HAP-1 (cell line): Measurements from ENCODE around the gene KLHL25.
A peak's percentile ranks its signal among the peaks of the same experiment; 100 is the strongest.
"Not testable (repeated sequence)": the region's sequence is repeated elsewhere in the genome, so short reads cannot be mapped to it uniquely, and the experiment has no call there.

Experiments used
- DNase-seq, 2 experiments: peaks; one replicate each; pipeline ENCODE4 v3.0.0-alpha.2; 2016 to 2020; ENCODE audit warnings: low spot score in 2 of 2
- H3K27me3 ChIP-seq: fragments of 250-450 bp; sonication (Bioruptor Pico); 2 replicates; pipeline ENCODE4 v1.5.1; 2020; ENCODE audit warnings: low read depth, mild to moderate bottlenecking, moderate library complexity
- H3K36me3 ChIP-seq: fragments of 250-450 bp; sonication (Bioruptor Pico); replicated peaks from 2 replicates; pipeline ENCODE4 v1.5.1; 2020; ENCODE audit warnings: mild to moderate bottlenecking
- H3K4me1 ChIP-seq: fragments of 250-450 bp; sonication (Bioruptor Pico); 2 replicates; pipeline ENCODE4 v1.5.1; 2020; ENCODE audit warnings: mild to moderate bottlenecking
- H3K4me3 ChIP-seq: fragments of 250-450 bp; sonication (Bioruptor Pico); 2 replicates; pipeline ENCODE4 v1.5.1; 2020; ENCODE audit warnings: mild to moderate bottlenecking, moderate library complexity
- H3K9me3 ChIP-seq: fragments of 250-450 bp; sonication (Bioruptor Pico); 2 replicates; pipeline ENCODE4 v1.5.1; 2020; ENCODE audit warnings: mild to moderate bottlenecking, moderate library complexity
- in situ Hi-C: fragments of 300-500 bp; cut with MboI; formaldehyde crosslinking; loops from 3 replicates; pipeline ENCODE4 v1.14.3; 2020; ENCODE audit warnings: low sequenced_read_pairs, inconsistent platforms, mixed read lengths

The KLHL25 gene, protein sequence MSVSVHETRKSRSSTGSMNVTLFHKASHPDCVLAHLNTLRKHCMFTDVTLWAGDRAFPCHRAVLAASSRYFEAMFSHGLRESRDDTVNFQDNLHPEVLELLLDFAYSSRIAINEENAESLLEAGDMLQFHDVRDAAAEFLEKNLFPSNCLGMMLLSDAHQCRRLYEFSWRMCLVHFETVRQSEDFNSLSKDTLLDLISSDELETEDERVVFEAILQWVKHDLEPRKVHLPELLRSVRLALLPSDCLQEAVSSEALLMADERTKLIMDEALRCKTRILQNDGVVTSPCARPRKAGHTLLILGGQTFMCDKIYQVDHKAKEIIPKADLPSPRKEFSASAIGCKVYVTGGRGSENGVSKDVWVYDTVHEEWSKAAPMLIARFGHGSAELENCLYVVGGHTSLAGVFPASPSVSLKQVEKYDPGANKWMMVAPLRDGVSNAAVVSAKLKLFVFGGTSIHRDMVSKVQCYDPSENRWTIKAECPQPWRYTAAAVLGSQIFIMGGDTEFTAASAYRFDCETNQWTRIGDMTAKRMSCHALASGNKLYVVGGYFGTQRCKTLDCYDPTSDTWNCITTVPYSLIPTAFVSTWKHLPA

DNA sequence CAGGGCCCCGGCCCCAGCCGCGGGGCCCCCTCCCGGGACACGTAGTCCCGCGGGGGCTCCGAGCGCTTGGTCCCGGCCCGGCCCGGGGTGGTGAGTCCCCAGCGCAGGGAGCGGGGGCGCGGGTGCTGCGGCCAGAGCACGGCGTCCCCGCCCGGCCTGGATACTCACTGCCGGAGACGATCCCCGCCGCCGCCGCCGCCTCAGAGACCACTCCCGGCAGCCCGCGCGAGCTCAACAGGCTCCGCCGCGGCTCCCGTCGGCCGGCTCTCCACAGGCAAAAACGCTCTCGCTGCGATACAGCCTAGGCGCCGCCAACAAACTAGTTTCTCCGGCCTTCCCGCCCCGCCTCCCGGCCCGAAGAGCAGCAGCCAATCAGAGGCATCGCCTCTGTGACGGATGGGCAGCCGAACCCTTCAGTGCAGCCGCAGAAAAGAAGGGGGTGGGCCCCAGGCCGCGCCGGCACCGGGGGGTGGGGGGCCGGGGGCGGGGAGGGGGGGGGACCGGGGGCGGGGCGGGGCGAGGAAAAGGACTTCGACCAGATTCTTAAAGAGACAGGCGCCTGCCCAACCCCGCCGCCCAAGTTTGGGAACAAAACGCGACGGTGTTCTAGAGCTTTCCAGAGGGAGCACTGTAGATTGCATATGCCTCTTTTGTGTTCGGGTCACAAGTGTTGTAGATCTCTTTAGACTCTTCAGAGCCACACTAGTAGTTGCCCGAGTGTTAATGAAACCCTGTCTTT, at the start of gene KLHL25:
Gene KLHL25 (minus strand): TSS at position 328 of the 739 bp plus-strand sequence. CDS start 25,115 bp downstream, outside the sequence.
- peaks cover 3% of the 10 kb centered on the region; the same call in 1 of the 2 replicates for H3K36me3 ChIP-seq
- no peaks in the 10 kb centered on the region for H3K27me3 ChIP-seq
- peak; percentile 99 for DNase-seq
- H3K4me3 ChIP-seq, result peak within 1 kb of the TSS; percentile 57
- H3K9me3 ChIP-seq, result no peaks in the 10 kb centered on the region
- in situ Hi-C loops, result no loop called here
- H3K4me1 ChIP-seq, result peaks cover 17% of the 10 kb centered on the region

DNA sequence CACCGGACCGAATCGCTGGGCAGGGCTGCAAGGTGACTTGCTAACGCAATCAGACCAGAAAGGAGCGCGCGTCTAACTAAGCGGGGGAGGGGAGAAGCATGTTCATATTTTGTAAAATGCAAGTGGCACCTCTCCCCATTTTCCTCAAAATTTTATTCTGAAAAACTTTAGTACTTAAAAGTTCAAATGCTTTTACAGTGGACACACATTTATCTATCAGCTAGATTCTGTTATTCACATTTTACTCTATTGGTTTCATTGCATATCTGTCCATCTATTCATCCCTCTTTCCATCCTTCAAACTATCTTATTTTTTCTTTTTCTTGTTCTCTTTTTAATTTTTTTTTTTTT, 46.1 kb upstream of the KLHL25 start:
- in situ Hi-C loops, result no loop called here

DNA sequence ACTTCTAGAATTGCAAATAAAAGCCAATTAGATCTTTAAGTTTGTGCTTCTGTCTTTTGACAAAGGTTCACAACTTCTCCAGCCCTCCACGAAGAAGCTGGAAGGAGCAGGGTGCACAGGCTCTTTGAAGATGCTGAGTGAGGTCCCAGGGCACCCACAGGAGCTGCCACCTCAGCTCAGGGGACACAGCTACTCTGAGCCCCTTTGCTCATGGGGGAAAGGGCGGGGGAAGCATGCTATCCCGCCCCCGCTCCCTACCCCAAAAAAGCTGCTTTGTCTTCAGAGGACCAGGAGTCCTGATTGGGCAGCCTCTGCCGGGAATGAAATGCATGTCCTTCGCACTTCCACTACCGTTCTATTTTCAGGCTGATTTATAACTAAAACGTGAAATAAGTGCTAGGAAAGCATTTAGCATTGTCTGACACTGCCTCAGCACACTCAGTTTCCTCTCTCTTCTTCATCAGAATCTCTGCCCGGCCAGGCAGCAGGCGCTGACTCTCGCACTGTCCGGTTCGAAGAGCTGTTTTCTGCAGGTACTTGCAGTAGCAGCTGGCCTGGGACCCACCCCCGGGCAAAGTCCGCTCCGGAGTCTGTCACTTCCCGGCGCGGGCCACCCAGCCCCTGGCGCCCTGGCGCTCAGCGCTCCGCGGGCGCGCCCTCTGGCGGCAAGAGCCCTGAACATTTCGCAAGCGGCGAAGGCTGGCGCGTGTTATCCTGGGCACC, 45.5 kb upstream of the KLHL25 start:
- no peaks in the 10 kb centered on the region for H3K36me3 ChIP-seq
- in situ Hi-C loops, result no loop called here
- no peaks in the 10 kb centered on the region for H3K9me3 ChIP-seq
- H3K27me3 ChIP-seq, result peaks cover 3% of the 10 kb centered on the region; the same call in 1 of the 2 replicates
- DNase-seq, result peak; percentile 91 to 97
- H3K4me3 ChIP-seq, result no peak overlapping the region; the same call in 1 of the 2 replicates
- peaks cover 2% of the 10 kb centered on the region; the same call in 1 of the 2 replicates for H3K4me1 ChIP-seq

More for the DNA sequence above, 46.1 kb upstream of the KLHL25 start:
- no peak for DNase-seq
- Histone ChIP-seq H3K4me1 (peaks cover 2% of the 10 kb centered on the region; the same call in 1 of the 2 replicates), H3K27me3 (peaks cover 6% of the 10 kb centered on the region), H3K9me3 (no peaks in the 10 kb centered on the region), H3K36me3 (no peaks in the 10 kb centered on the region), H3K4me3 (no peak overlapping the region)

DNA sequence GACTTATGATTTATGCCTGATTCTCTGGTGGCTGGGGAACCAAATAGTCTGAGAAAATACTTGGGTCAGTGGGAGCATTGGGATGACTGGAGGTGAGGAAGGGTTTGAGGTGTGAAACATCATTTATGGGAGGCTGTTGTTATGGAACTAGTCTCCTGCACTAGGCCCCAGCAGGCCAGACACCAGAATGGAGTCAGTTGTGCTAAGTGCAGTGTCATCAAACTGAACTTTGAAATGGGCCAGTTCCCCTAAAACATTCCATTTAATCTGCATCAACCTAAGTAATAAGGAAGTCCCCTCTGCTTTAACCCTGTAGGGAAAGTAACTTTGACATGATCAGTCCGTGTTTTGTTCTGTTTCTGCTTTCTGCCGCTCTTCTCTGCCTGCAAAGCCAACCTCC, 44.9 kb upstream of the KLHL25 start:
- Histone ChIP-seq H3K4me1 (peaks cover 2% of the 10 kb centered on the region; the same call in 1 of the 2 replicates), H3K9me3 (no peaks in the 10 kb centered on the region), H3K27me3 (0 out of 2 replicates have a peak, but pooled peaks cover 2% of the 10 kb centered on the region), H3K4me3 (no peak overlapping the region), H3K36me3 (no peaks in the 10 kb centered on the region)
- in situ Hi-C loops, result loop anchor here (5.0 to 10.0 kb wide), 2 partner anchors 355 to 542 kb away; no protein-coding TSS in a partner anchor
- DNase-seq, result no peak

DNA sequence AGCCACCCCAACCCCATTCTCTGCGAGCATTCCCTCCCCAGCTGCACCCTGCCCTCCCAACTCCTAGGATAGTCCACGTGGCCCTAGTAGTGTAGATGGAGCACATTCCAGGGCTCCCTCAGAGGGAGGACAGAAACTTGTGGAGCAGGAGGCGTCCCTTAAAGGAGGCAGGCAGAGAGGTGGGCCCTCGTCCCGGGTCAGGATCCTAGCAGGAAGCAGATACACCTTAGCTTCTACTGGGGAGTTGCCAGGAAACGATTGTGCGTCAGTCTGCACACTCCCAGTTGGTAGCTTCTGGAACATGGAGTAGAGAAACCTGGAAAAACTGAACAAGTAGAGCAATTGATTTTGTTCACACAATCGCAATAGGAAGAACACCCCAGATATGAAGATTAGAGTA, 43.9 kb upstream of the KLHL25 start:
- Histone ChIP-seq H3K27me3 (no peaks in the 10 kb centered on the region), H3K4me1 (peaks cover 2% of the 10 kb centered on the region; the same call in 1 of the 2 replicates), H3K36me3 (no peaks in the 10 kb centered on the region), H3K9me3 (no peaks in the 10 kb centered on the region), H3K4me3 (no peak overlapping the region)
- in situ Hi-C loops, result loop anchor here (5.0 to 10.0 kb wide), 2 partner anchors 354 to 541 kb away; no protein-coding TSS in a partner anchor
- DNase-seq, result no peak

DNA sequence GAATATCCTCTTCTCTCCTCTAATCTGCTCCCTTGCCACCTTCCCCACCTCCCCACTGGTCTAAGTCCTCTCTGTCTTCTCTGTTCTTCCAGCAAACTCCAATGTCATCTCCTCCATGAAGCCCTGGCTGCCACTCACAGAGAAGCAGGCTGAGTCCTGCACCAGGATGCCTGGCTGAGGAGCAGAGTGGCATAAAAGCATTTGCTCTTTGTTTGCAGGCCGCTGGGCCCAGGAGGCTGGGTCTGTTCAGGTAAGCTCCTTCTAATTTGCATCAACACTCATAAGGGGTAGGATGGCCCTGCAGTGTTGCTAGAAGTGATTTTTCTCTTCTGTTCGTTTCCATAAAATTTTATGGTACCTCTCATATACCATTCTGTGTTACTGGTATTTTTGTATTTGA, 43.2 kb upstream of the KLHL25 start:
- in situ Hi-C loops, result loop anchor here (5.0 to 10.0 kb wide), 2 partner anchors 353 to 541 kb away; no protein-coding TSS in a partner anchor
- no peaks in the 10 kb centered on the region for H3K9me3 ChIP-seq
- no peak for DNase-seq

DNA sequence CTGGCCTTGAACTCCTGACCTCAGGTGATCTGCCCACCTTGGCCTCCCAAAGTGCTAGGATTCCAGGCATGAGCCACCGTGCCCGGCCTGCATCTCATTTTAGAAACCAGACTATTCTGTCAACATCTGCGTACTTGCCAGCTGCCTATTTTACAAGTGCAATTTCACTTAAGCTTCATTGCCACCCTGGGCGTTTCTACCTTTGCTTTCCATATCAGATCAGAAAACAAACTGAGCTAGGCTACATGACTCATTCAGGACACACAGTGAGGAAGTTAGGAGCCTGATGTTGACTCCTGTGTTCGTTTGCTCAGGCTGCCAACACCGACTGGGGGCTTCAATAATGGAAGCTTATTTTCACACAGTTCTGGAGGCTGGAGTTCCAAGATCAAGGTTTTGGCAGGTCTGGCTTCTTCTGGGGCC, 42.3 kb upstream of the KLHL25 start:
- DNase-seq, result no peak
- no peaks in the 10 kb centered on the region for H3K36me3 ChIP-seq
- H3K9me3 ChIP-seq, result no peaks in the 10 kb centered on the region
- no peak overlapping the region for H3K4me3 ChIP-seq
- no peaks in the 10 kb centered on the region for H3K27me3 ChIP-seq
- in situ Hi-C loops, result loop anchor here (5.0 to 10.0 kb wide), 2 partner anchors 352 to 540 kb away; no protein-coding TSS in a partner anchor
- H3K4me1 ChIP-seq, result peaks cover 2% of the 10 kb centered on the region; the same call in 1 of the 2 replicates

More for the DNA sequence above, 43.2 kb upstream of the KLHL25 start:
- no peaks in the 10 kb centered on the region for H3K27me3 ChIP-seq
- H3K4me1 ChIP-seq, result peaks cover 2% of the 10 kb centered on the region; the same call in 1 of the 2 replicates
- no peaks in the 10 kb centered on the region for H3K36me3 ChIP-seq
- H3K4me3 ChIP-seq, result no peak overlapping the region

DNA sequence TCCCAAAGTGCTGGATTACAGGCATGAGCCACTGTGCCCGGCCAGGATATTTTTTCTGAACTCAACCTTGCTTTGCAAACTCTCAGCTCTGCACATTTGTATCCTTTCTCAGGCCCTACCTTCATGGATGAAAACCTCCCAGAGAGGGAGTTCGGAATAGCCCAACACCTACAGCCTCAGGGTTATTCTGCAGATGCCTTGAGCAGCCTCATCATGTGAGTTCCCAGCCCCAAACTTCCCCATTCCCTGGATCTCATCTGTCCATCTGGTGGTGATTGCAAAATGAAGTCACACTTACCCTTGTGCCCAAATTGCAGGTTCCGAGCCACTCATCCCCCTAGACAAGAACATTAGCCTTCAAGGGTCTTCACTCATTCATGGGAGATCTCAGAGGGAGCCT, 39.9 kb upstream of the KLHL25 start:
- Histone ChIP-seq H3K4me3 (no peak overlapping the region), H3K9me3 (no peaks in the 10 kb centered on the region), H3K4me1 (peaks cover 3% of the 10 kb centered on the region; the same call in 1 of the 2 replicates), H3K27me3 (no peaks in the 10 kb centered on the region; the same call in 1 of the 2 replicates), H3K36me3 (no peaks in the 10 kb centered on the region)
- in situ Hi-C loops, result loop anchor here (5.0 to 10.0 kb wide), 3 partner anchors 102 to 537 kb away; no protein-coding TSS in a partner anchor
- no peak for DNase-seq

DNA sequence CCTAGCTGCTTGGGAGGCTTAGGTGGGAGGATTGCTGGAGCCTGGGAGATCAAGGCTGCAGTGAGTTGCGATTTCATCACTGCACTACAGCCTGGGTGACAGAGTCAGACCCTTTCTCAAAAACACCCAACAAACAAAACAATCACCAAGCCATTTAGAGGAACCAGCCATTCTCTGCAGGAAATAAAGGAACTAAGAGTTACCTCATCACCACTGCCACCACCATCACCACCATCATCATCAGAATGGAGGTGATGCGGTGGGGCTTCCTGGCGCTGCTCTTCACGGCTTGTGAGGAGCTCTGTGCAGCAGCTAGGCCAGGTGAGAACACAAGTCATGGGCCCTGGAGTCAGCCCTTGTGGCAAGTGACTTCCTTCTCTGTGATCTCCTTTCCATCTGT, 37.7 kb upstream of the KLHL25 start:
- no peaks in the 10 kb centered on the region for H3K9me3 ChIP-seq
- DNase-seq, result no peak
- no peaks in the 10 kb centered on the region for H3K36me3 ChIP-seq
- peaks cover 3% of the 10 kb centered on the region; the same call in 1 of the 2 replicates for H3K4me1 ChIP-seq
- H3K4me3 ChIP-seq, result no peak overlapping the region
- no peaks in the 10 kb centered on the region; the same call in 1 of the 2 replicates for H3K27me3 ChIP-seq
- in situ Hi-C loops, result loop anchor here (5.0 to 10.0 kb wide), 2 partner anchors 100 to 348 kb away; no protein-coding TSS in a partner anchor

DNA sequence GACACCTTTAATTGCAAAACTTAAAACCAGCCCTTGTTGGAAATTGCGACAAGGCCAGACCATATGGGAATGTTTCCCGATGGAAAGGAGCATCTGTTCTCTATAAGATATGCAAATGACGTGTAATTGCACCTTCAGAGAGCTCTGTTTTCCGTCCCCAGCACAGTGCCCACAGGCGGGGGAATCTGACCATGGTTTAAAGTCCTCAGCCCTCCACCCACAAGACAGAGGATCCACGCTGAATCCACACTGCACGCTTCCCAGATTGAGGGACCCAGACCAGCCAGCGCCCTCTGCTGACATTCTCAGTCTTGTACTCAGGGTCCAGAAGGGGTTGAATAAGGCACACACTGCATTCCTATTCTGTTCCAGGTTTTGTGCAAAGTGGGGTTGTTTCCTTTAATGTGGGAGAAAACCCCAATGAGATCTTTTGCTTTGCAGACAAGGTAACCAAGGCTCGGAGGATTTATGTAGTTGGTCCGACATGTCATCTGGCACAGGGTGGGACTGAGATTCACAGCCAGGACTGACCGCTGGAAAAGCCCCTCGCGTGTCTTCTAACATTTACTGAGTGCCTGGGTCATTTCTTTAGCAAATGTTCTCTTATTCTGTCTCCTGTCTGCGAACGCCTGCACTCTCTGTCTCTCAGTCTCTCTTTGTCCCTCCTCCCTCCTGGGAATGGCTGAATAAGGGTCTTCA, 36.8 kb upstream of the KLHL25 start:
- in situ Hi-C loops, result loop anchor here (5.0 to 10.0 kb wide), 2 partner anchors 99 to 347 kb away; no protein-coding TSS in a partner anchor
- DNase-seq, result peak; percentile 56 to 87
- Histone ChIP-seq H3K4me3 (no peak overlapping the region), H3K27me3 (no peaks in the 10 kb centered on the region; the same call in 1 of the 2 replicates), H3K9me3 (no peaks in the 10 kb centered on the region), H3K4me1 (peaks cover 3% of the 10 kb centered on the region; the same call in 1 of the 2 replicates), H3K36me3 (no peaks in the 10 kb centered on the region)

DNA sequence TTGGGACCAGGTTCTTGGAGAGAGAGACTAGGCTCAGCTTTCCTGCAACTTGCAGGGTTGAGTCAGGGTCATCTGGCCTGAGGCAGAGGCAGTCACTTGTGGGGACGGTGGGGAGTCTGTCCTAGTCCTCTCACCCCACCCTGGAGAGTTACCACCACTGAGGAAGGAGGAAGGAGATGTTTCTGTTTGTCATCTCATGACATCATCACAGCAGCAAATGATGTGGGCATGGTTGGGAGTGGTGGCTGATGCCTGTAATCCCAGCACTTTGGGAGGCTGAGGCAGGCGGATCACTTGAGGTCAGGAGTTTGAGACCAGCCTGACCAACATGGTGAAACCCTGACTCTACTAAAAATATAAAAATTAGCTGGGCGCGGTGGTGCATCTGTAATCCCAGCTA, 35.0 kb upstream of the KLHL25 start:
- H3K27me3 ChIP-seq, H3K9me3 ChIP-seq, DNase-seq, H3K36me3 ChIP-seq, H3K4me1 ChIP-seq, H3K4me3 ChIP-seq: not testable (repeated sequence)
- in situ Hi-C loops, result loop anchor here (5.0 to 10.0 kb wide), 2 partner anchors 97 to 345 kb away; no protein-coding TSS in a partner anchor

DNA sequence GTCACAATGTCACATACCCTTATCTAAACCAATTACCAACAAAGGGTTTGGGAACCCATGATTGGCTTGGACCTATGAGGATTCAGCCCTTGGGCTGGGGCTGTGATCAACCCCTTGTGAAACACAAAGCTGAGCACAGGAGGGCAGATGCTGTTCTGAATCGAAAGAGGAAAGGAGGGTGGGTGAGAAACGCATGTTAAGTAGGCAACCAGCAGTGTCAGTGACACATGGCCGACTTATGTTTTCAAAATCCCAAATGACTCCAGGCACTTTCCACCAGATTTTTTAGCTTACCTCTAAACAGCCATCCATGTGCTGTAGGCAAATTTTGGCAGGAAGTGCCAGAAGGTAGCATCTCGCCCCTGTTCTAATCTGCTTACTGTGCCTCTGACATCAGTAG, 34.1 kb upstream of the KLHL25 start:
- Histone ChIP-seq H3K27me3 (no peaks in the 10 kb centered on the region; the same call in 1 of the 2 replicates), H3K36me3 (no peaks in the 10 kb centered on the region), H3K4me1 (peaks cover 3% of the 10 kb centered on the region; the same call in 1 of the 2 replicates), H3K9me3 (no peaks in the 10 kb centered on the region), H3K4me3 (no peak overlapping the region)
- no peak for DNase-seq
- in situ Hi-C loops, result no loop called here
